GOT3 (cell line): ENCODE data around the gene REEP3.
"Not testable (repeated sequence)": the region's sequence is repeated elsewhere in the genome, so short reads cannot be mapped to it uniquely, and the experiment has no call there.

Experiments used
- DNase-seq: peaks from one replicate; lab custom pipeline; 2025; ENCODE audit warnings: mixed read lengths; lab: John Stamatoyannopoulos, UW

The REEP3 gene

GRCh38 chr10:63549810-63550209 is 28.6 kb downstream of the REEP3 start:
- no peak for DNase-seq

GRCh38 chr10:63553031-63553430 is 31.8 kb downstream of the REEP3 start:
- no peak for DNase-seq

GRCh38 chr10:63553473-63553872 is 32.3 kb downstream of the REEP3 start:
- DNase-seq, result no peak

GRCh38 chr10:63554657-63555056 is 33.5 kb downstream of the REEP3 start:
- no peak for DNase-seq

- DNase-seq, result no peak
Measured at GRCh38 chr10:63555330-63555729, 34.1 kb downstream of the REEP3 start.

GRCh38 chr10:63558132-63558784 is 37.1 kb downstream of the REEP3 start:
- no peak for DNase-seq

GRCh38 chr10:63561341-63561740 is 40.1 kb downstream of the REEP3 start:
- no peak for DNase-seq

- DNase-seq, result no peak
Measured at GRCh38 chr10:63562391-63562790, 41.2 kb downstream of the REEP3 start.

- no peak for DNase-seq
Measured at GRCh38 chr10:63562857-63563256, 41.7 kb downstream of the REEP3 start.

GRCh38 chr10:63563623-63564022 is 42.4 kb downstream of the REEP3 start:
- DNase-seq, result no peak

- DNase-seq, result not testable (repeated sequence)
Measured at GRCh38 chr10:63564731-63565130, 43.5 kb downstream of the REEP3 start.

- DNase-seq, result no peak
Measured at GRCh38 chr10:63573068-63573697, 52.0 kb downstream of the REEP3 start.

GRCh38 chr10:63574011-63574410 is 52.8 kb downstream of the REEP3 start:
- DNase-seq, result no peak

GRCh38 chr10:63576501-63576900 is 55.3 kb downstream of the REEP3 start:
- no peak for DNase-seq

GRCh38 chr10:63578501-63578900 is 57.3 kb downstream of the REEP3 start:
- no peak for DNase-seq

GRCh38 chr10:63579371-63580014 is 58.3 kb downstream of the REEP3 start:
- DNase-seq, result no peak

- no peak for DNase-seq
Measured at GRCh38 chr10:63582690-63583089, 61.5 kb downstream of the REEP3 start.

GRCh38 chr10:63583397-63583796 is 62.2 kb downstream of the REEP3 start:
- no peak for DNase-seq

- no peak for DNase-seq
Measured at GRCh38 chr10:63583909-63584724, 62.9 kb downstream of the REEP3 start.

GRCh38 chr10:63584725-63585035 is 63.5 kb downstream of the REEP3 start:
- DNase-seq, result no peak

GRCh38 chr10:63585041-63585440 is 63.8 kb downstream of the REEP3 start:
- no peak for DNase-seq

GRCh38 chr10:63586043-63586442 is 64.8 kb downstream of the REEP3 start:
- DNase-seq, result no peak

GRCh38 chr10:63587191-63587590 is 66.0 kb downstream of the REEP3 start:
- no peak for DNase-seq
